BLaER1 treated with 17β-estradiol and CSF1 and Interleukin-3, amounts not matched to agents 10 nM and 100 nM (cell line): ENCODE results near the gene HOXC11.
A peak's percentile ranks its signal among the peaks of the same experiment; 100 is the strongest.

Experiments
- H3K27ac ChIP-seq, 11 experiments: shearing (Covaris generic); formaldehyde crosslinking; 2 replicates each; pipeline ENCODE4 v1.8.1; 2022
- H3K27me3 ChIP-seq, 11 experiments: shearing (Covaris generic); formaldehyde crosslinking; 2 replicates each; pipeline ENCODE4 v1.8.1; 2022
- H3K36me3 ChIP-seq, 11 experiments: shearing (Covaris generic); formaldehyde crosslinking; 2 replicates each; pipeline ENCODE4 v1.8.1; 2022
- H3K4me1 ChIP-seq, 10 experiments: shearing (Covaris generic); formaldehyde crosslinking; 2 replicates each; pipeline ENCODE4 v1.8.1; 2022
- H3K4me2 ChIP-seq, 11 experiments: shearing (Covaris generic); formaldehyde crosslinking; 2 replicates each; pipeline ENCODE4 v1.8.1; 2022
- H3K4me3 ChIP-seq, 10 experiments: shearing (Covaris generic); formaldehyde crosslinking; 2 replicates each; pipeline ENCODE4 v1.8.1; 2022
- H3K9ac ChIP-seq, 11 experiments: shearing (Covaris generic); formaldehyde crosslinking; 2 replicates each; pipeline ENCODE4 v1.8.1; 2022
- H3K9me3 ChIP-seq, 11 experiments: shearing (Covaris generic); formaldehyde crosslinking; replicated peaks in 1 of 11; 2 replicates each; pipeline ENCODE4 v1.8.1; 2022
- H4K20me1 ChIP-seq, 11 experiments: shearing (Covaris generic); formaldehyde crosslinking; 2 replicates each; pipeline ENCODE4 v1.8.1; 2022
- Cebpa-rat ChIP-seq, 11 experiments: shearing (Covaris generic); IDR thresholded peaks; 2 replicates each; pipeline ENCODE4 v1.8.1; 2022

HOXC11 gene

DNA sequence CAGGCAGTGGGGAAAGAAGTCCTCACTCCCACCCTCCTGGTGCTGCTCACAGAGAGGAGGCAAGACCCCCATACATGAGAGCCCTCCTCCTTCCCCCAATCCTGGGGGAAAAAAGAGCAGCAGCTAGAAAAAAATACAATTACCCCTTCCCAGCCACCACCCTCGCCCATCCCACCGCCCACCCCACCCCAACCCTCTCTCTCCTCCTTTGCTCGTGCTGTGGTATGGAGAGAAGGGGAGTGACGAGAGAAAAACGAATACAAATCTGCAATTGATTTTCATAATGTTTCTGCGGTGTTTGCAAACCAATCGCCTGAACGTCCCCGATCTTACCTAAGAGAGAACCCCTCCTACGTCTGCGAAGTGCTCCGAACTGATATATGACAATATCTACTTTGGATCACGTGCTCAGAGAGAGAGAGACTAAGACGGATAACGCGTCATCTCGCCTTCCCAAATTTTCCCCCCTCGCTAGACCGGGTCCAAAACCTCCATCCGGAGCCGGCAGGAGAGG is at the start of gene HOXC11:
TSS of gene HOXC11 (plus strand) at position 405 of the 514 bp plus-strand sequence. CDS start 116 bp downstream, outside the sequence.
- H3K36me3 ChIP-seq = no peaks in the 10 kb centered on the region
- H3K27ac ChIP-seq = no peak within 1 kb of the TSS
- no peak for TF ChIP-seq Cebpa-rat (IDR thresholded peaks at IDR 0.05)
- H4K20me1 ChIP-seq = peaks cover 0 to 94% (median 76%) of the 10 kb centered on the region in 11 experiments; a peak in 17 of 22 replicates
- H3K9ac ChIP-seq = no peak within 1 kb of the TSS
- H3K4me1 ChIP-seq = peaks cover 0 to 12% (median 5%) of the 10 kb centered on the region in 10 experiments; a peak in 9 of 20 replicates
- peak within 1 kb of the TSS in 2 of 11 experiments; percentile 88 to 89; a peak in 3 of 22 replicates for H3K4me2 ChIP-seq
- H3K4me3 ChIP-seq = peak within 1 kb of the TSS in 2 of 10 experiments; percentile 7 to 11; a peak in 1 of 20 replicates
- peaks cover 100% of the 10 kb centered on the region in 11 experiments for H3K27me3 ChIP-seq
- H3K9me3 ChIP-seq = peaks cover 9 to 43% (median 28%) of the 10 kb centered on the region in 11 experiments

DNA sequence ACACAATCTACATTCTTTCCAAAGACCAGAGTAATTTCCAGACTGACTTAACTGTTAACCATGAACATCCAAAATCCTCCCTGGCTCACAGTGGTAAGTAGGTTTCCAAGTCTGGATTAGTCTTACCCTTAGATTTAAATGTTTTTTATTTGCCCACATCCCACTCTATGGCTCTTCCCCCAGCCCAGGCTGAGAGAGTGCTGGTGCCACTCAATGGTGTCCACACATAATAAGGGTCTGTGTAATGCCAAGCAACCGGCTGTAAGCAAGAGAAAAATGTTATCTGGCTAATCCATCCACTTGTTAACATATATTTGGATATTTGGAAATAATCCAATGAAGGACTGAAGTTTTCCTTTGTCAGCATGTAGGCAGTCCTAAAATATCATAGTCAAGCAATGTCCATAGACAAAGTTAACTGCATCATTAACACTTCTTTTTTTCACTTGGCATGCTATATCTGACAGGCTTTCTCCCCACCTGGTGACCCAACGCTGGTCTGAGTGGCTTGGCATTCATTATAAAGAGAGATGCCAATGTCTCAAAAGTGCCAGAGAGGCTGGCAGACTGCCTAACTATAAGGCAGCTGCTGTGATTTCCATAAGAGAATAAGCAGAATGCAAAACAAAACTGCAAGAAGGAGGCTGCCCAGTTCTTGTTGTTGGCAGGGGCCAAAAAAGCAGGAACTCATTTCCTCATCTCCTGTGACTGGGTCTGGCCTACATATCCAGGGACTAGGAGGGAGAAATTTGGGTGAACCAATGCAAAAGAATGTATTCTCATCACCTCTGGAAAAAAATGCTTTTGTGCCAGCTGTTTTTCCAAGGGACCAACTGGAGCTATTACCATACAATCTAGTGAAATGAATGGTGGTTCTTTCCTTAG is 48.2 kb upstream of the HOXC11 start:
- TF ChIP-seq Cebpa-rat (IDR thresholded peaks at IDR 0.05) = no peak
- peaks cover 82 to 99% (median 96%) of the 10 kb centered on the region in 11 experiments for H3K27me3 ChIP-seq

DNA sequence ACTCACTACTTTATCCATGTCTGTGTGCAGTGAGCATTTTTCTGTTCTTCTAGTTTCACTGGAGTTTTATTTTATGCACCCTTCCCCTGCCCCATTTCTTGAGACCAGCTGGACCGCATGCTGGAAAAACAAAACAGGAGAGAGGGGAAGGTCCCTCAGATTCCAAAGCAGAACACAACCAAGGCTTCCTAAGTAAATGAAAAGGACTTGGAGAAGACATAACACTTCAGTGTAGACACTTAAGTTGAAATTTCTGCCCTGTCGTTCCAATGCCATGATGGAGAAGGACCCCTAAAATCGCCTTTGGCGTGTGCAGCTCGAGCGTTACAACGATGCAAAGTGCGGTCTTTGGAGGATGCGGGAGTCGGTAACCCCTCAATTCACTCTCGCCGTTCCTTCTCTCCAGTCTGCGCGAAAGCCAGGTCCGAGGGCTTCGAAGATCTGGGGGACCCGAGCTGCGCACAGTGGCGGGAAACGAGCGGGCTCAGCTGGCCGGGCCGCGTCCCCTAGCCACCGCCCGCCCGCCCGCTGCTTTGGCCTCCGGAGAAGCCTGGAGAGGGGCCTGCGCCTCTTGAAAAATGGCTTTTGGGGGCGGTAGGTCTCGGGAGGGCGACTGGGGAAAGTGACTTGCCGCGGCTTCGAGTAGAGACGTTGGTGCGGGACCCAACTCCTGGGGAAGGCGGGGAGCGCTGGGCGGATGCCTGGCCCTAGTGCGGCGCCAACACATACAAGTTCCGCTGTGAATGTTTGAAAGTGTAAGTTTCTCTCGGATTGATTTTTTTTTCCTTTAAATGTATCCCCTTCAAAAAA is 45.5 kb upstream of the HOXC11 start:
- no peak overlapping the region for H3K27ac ChIP-seq
- H3K27me3 ChIP-seq = peaks cover 99 to 100% (median 100%) of the 10 kb centered on the region in 11 experiments
- no peaks in the 10 kb centered on the region for H3K4me1 ChIP-seq
- H3K36me3 ChIP-seq = no peaks in the 10 kb centered on the region
- no peak for TF ChIP-seq Cebpa-rat (IDR thresholded peaks at IDR 0.05)
- H3K9me3 ChIP-seq = peaks cover 34 to 60% (median 48%) of the 10 kb centered on the region in 11 experiments
- no peak overlapping the region for H3K4me2 ChIP-seq
- H3K9ac ChIP-seq = no peak overlapping the region
- H3K4me3 ChIP-seq = 0 out of 20 replicates have a peak overlapping the region, but pooled peaks of 1 of the 10 experiments have one; percentile 4
- H4K20me1 ChIP-seq = peaks cover 0 to 38% (median 0%) of the 10 kb centered on the region in 11 experiments; a peak in 6 of 22 replicates

More for the DNA sequence above, 48.2 kb upstream of the HOXC11 start:
- no peaks in the 10 kb centered on the region for H3K4me1 ChIP-seq
- H3K36me3 ChIP-seq = no peaks in the 10 kb centered on the region
- H3K4me3 ChIP-seq = no peak overlapping the region
- no peak overlapping the region for H3K27ac ChIP-seq
- peaks cover 19 to 42% (median 33%) of the 10 kb centered on the region in 11 experiments for H3K9me3 ChIP-seq
- peaks cover 0 to 21% (median 0%) of the 10 kb centered on the region in 11 experiments; a peak in 5 of 22 replicates for H4K20me1 ChIP-seq
- H3K4me2 ChIP-seq = no peak overlapping the region
- H3K9ac ChIP-seq = no peak overlapping the region

DNA sequence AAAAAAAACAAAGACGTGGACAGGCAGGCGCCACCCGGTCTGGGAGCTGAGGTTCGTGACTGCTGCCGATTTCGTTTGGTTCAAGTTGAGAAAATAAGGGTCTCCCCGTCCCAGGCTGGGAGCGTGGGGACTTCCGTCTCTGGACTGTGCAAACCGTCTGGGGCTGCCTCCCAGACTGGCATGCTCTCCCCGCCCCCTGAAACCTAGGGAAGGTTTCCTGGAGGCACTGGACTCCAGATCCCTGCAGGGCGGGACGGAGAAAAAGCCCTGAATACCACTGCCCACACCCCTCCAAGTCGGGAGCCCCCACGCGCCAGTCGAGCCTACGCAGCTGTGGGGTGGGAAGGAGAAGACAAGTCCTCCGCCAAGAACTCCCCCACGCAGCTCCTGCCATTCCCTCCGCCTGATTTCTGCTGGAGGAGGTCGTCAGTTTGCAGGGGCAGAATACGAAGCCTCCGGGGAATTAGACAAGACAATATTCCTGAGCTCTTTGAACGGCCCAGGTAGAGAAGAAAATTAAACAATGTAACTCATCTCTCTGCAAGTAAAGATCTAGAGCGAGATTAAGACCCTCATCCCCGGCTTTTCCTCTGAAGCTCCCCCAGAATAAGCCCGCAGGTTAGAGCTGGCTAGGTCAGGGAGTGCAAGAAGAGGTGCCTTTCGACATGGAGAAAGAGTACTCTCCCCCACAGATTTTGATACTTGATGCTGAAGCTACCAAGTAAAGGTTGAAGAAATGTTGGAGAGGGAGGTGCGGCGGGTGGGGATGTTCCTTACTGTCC is 44.7 kb upstream of the HOXC11 start:
- Histone ChIP-seq H3K4me2 (no peak overlapping the region), H3K4me3 (0 out of 20 replicates have a peak overlapping the region, but pooled peaks of 1 of the 10 experiments have one; percentile 4), H3K27me3 (peaks cover 100% of the 10 kb centered on the region in 11 experiments), H3K9ac (no peak overlapping the region), H3K27ac (no peak overlapping the region), H3K4me1 (no peaks in the 10 kb centered on the region), H3K9me3 (peaks cover 34 to 62% (median 50%) of the 10 kb centered on the region in 11 experiments), H3K36me3 (no peaks in the 10 kb centered on the region), H4K20me1 (peaks cover 0 to 44% (median 2%) of the 10 kb centered on the region in 11 experiments; a peak in 7 of 22 replicates)
- TF ChIP-seq Cebpa-rat (IDR thresholded peaks at IDR 0.05) = no peak

DNA sequence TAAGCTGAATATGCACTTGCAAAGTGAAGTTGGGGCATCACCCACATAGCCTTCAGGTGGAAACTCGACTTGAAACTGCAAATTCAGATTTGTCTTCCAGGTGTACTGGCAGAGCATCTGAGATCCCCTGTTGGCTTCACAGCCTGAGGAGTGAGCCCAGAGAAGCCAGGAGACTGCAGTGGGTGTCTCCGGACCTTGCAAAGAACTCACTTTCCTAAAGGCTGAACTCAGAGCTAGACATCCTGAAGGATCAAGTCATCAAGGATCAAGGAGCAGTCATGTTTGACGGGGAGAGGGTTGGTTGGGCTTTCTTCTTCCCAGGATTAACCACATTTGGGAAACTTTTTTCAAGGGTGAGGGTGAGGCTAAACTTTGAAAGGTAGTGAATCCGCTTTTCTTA is 43.4 kb upstream of the HOXC11 start:
- H3K9ac ChIP-seq = no peak overlapping the region
- no peak for TF ChIP-seq Cebpa-rat (IDR thresholded peaks at IDR 0.05)
- no peaks in the 10 kb centered on the region for H3K36me3 ChIP-seq
- H3K4me2 ChIP-seq = no peak overlapping the region
- peaks cover 0 to 56% (median 14%) of the 10 kb centered on the region in 11 experiments; a peak in 12 of 22 replicates for H4K20me1 ChIP-seq
- H3K27me3 ChIP-seq = peaks cover 100% of the 10 kb centered on the region in 11 experiments
- peaks cover 34 to 75% (median 50%) of the 10 kb centered on the region in 11 experiments for H3K9me3 ChIP-seq
- H3K4me1 ChIP-seq = no peaks in the 10 kb centered on the region
- no peak overlapping the region for H3K27ac ChIP-seq
- 0 out of 20 replicates have a peak overlapping the region, but pooled peaks of 1 of the 10 experiments have one; percentile 4 for H3K4me3 ChIP-seq

DNA sequence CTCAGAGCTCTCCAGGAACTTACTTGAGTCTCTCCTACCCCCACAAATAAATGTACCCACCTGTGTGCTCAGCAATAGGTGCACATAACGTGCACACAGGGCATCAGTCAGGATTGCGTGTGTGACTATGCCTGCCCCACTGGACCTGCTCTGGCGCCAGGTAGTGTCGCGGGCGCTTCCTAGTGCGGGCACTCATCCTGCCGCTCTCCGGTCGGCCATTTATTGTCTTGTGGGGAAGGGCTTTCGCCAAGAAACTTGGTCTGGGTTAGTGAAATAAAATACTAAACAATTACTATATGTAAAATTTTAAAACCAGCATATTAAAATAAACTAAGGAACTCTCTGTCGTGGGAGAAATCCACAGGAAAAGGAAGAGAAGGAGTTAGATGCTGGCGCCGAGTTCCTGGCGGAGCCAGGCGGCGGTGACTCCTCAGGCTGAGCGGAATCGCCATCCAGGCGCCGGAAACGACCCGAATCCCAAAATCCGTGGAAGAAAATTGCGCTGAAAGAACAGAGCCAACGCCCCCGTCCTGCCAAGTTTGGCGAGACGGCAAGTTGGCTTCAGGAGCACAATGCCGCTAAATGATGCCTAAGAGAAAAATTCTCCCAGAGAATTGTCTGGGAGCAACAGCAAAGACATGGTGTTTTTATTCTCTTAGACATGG is 42.2 kb upstream of the HOXC11 start:
- Histone ChIP-seq H3K27ac (no peak overlapping the region), H3K27me3 (peaks cover 100% of the 10 kb centered on the region in 11 experiments), H3K36me3 (no peaks in the 10 kb centered on the region), H3K9me3 (peaks cover 34 to 75% (median 50%) of the 10 kb centered on the region in 11 experiments), H3K4me3 (no peak overlapping the region), H3K4me2 (no peak overlapping the region), H4K20me1 (peaks cover 0 to 68% (median 22%) of the 10 kb centered on the region in 11 experiments; a peak in 13 of 22 replicates), H3K9ac (no peak overlapping the region), H3K4me1 (no peaks in the 10 kb centered on the region)
- TF ChIP-seq Cebpa-rat (IDR thresholded peaks at IDR 0.05) = no peak

DNA sequence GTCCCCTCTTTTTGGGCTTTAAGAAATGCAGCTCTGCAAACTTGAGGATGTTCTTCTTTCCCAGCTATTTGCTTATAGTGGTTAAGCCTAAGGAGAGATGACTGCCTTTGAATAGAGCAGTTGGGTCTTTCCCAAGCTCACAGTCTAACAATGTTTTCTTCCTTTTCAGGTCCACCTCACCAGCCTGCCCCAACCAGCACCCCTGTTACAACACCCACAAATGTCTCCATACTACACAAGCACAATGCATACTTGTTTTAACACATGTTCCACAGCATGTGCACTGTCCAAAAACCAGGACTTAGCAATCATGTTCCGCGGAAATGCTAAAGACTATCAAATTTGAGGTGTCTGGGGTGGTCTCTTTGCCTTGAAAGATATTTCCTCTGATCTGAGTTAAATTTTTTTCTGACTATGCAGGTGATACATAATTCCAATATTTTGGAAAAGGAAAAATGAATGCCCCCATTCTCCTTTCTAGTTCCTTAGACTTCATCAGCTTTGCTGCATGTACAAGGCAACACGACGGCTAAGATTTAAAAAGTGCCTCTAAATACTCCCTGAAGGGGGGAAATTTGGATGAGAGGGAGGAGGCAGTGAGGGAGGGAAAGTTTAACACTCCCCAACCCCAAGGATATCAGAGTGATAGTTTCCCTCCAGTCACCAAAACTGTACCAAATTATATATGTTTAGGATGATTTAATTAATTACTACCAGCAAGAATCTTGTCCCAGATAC is 40.9 kb upstream of the HOXC11 start:
- Histone ChIP-seq H3K27me3 (peaks cover 100% of the 10 kb centered on the region in 11 experiments), H3K9me3 (peaks cover 31 to 69% (median 43%) of the 10 kb centered on the region in 11 experiments), H4K20me1 (peaks cover 0 to 73% (median 32%) of the 10 kb centered on the region in 11 experiments; a peak in 14 of 22 replicates), H3K4me3 (no peak overlapping the region), H3K9ac (no peak overlapping the region), H3K4me2 (no peak overlapping the region), H3K36me3 (no peaks in the 10 kb centered on the region), H3K27ac (no peak overlapping the region), H3K4me1 (no peaks in the 10 kb centered on the region)
- no peak for TF ChIP-seq Cebpa-rat (IDR thresholded peaks at IDR 0.05)
